OCI-LY7 (cell line): ENCODE data around the gene ATP6V1D. TPM values are rescaled to one million over a fixed set of nuclear protein-coding genes. Genes with fewer than 3 reads are reported as not detected.

Experiments used
- BruUV-seq: library from RNA; stranded (reverse); fragments of 400-500 nt; replicated peaks from 2 replicates; lab custom pipeline; 2021; lab: Mats Ljungman, UMichigan
- CTCF ChIA-PET: fragments of 300-600 bp; sonication (Branson Sonifier 250); formaldehyde crosslinking; loops from one replicate; lab custom pipeline; 2022; ENCODE audit warnings: antibody characterized with exemption; ENCODE audit not compliant: unreplicated experiment; lab: Charles Lee
- POLR2A ChIA-PET: fragments of 300-600 bp; sonication (Branson Sonifier 250); formaldehyde crosslinking; loops from one replicate; lab custom pipeline; 2022; ENCODE audit warnings: antibody characterized with exemption; lab: Charles Lee
- DNase-seq: peaks from one replicate; pipeline ENCODE4 v3.0.0-alpha.2; 2015; ENCODE audit warnings: low spot score
- H2AFZ ChIP-seq: fragments of 200-600 bp; sonication (generic), shearing (Covaris generic); 2 replicates; pipeline ENCODE4 v1.6.1; 2014; ENCODE audit warnings: mild to moderate bottlenecking, antibody characterized with exemption, low read length, moderate library complexity
- H3K27ac ChIP-seq: fragments of 200-600 bp; sonication (generic); 2 replicates; pipeline ENCODE4 v1.5.1; 2014; ENCODE audit warnings: mixed run types, low read depth, mild to moderate bottlenecking, moderate library complexity, low read length, inconsistent platforms; ENCODE audit not compliant: poor library complexity, severe bottlenecking
- H3K36me3 ChIP-seq: fragments of 200-600 bp; sonication (generic); 2 replicates; pipeline ENCODE4 v1.6.1; 2014; ENCODE audit warnings: mild to moderate bottlenecking, antibody characterized with exemption, low read length, moderate library complexity, mixed read lengths; ENCODE audit not compliant: insufficient read depth
- H3K4me1 ChIP-seq: fragments of 200-600 bp; sonication (generic); 2 replicates; pipeline ENCODE4 v1.5.1; 2014; ENCODE audit warnings: mild to moderate bottlenecking, low read length; ENCODE audit not compliant: insufficient read depth, poor library complexity, severe bottlenecking
- H3K4me2 ChIP-seq: fragments of 200-600 bp; sonication (generic); 2 replicates; pipeline ENCODE4 v1.6.1; 2014; ENCODE audit warnings: mild to moderate bottlenecking, low read length
- H3K4me3 ChIP-seq: fragments of 200-600 bp; sonication (generic); 2 replicates; pipeline ENCODE4 v1.5.1; 2014; ENCODE audit warnings: mild to moderate bottlenecking, low read depth, low read length; ENCODE audit not compliant: poor library complexity, severe bottlenecking
- H3K79me2 ChIP-seq: fragments of 200-600 bp; sonication (generic); 2 replicates; pipeline ENCODE4 v1.6.1; 2016; ENCODE audit warnings: low read depth, mild to moderate bottlenecking, low read length, moderate library complexity, mixed read lengths; ENCODE audit not compliant: insufficient read depth
- H3K9me2 ChIP-seq: fragments of 200-600 bp; sonication (generic); 2 replicates; pipeline ENCODE4 v1.6.1; 2016; ENCODE audit warnings: mild to moderate bottlenecking, low read length, mixed read lengths; ENCODE audit not compliant: insufficient read depth
- H3K9me3 ChIP-seq: fragments of 200-600 bp; sonication (generic); 2 replicates; pipeline ENCODE4 v1.6.1; 2014; ENCODE audit warnings: mild to moderate bottlenecking, mixed run types, low read length, mixed read lengths
- H4K20me1 ChIP-seq: fragments of 200-600 bp; sonication (generic); 2 replicates; pipeline ENCODE4 v1.6.1; 2014; ENCODE audit warnings: mild to moderate bottlenecking, antibody characterized with exemption, low read length, moderate library complexity, mixed read lengths; ENCODE audit not compliant: insufficient read depth
- CTCF ChIP-seq: fragments of 200-600 bp; sonication (generic); conservative IDR thresholded peaks from 2 replicates; pipeline ENCODE4 v1.5.1; 2014; ENCODE audit warnings: mild to moderate bottlenecking, antibody characterized with exemption, low read length, moderate library complexity, mixed read lengths
- EZH2phosphoT487 ChIP-seq: fragments of 200-600 bp; sonication (generic); IDR thresholded peaks from 2 replicates; pipeline ENCODE4 v1.6.1; 2018; ENCODE audit warnings: low read depth, borderline replicate concordance, mild to moderate bottlenecking, mixed run types, antibody characterized with exemption, low read length, moderate library complexity, mixed read lengths
- intact Hi-C: fragments of 100-400 bp; cut with micrococcal nuclease; formaldehyde crosslinking; loops from one replicate; pipeline ENCODE4 v1.10.0; 2022; ENCODE audit not compliant: unreplicated experiment
- total RNA-seq, 2 experiments: library from RNA; depleted of rRNA in 1 of 2; stranded (reverse); fragments of >200 nt in 1 of 2; shearing (Covaris generic) in 1 of 2; gene quantifications; 2 replicates each; pipeline ENCODE4 v1.2.3, GENCODE V29; 2014 to 2022

The ATP6V1D gene
- total RNA-seq, 2 experiments from 2014 or later = 33.5 to 39.0 TPM

GRCh38 chr14:67389811-67390534 is 30.4 kb upstream of the ATP6V1D start:
- no peak overlapping the region for H2AFZ ChIP-seq
- ChIA-PET POLR2A (interaction anchor here (0.7 kb wide), 1 partner anchor 10 kb away, joined by 3 read pairs; no protein-coding TSS in a partner anchor), CTCF (interaction anchor here (0.6 kb wide), 1 partner anchor 1649 kb away, joined by 3 read pairs; no protein-coding TSS in a partner anchor)
- H3K36me3 ChIP-seq = peaks cover 34% of the 10 kb centered on the region
- DNase-seq = no peak
- no peak overlapping the region for H3K4me2 ChIP-seq
- intact Hi-C loops = no loop called here
- no peaks in the 10 kb centered on the region for H3K4me1 ChIP-seq
- no peak for TF ChIP-seq EZH2phosphoT487
- TF ChIP-seq CTCF = no peak
- H3K4me3 ChIP-seq = no peak overlapping the region
- H3K9me2 ChIP-seq = no peaks in the 10 kb centered on the region
- H4K20me1 ChIP-seq = no peaks in the 10 kb centered on the region
- no TSS peak for BruUV-seq
- no peak overlapping the region for H3K27ac ChIP-seq
- H3K79me2 ChIP-seq = no peaks in the 10 kb centered on the region
- no peaks in the 10 kb centered on the region for H3K9me3 ChIP-seq

- no peak overlapping the region for H2AFZ ChIP-seq
- H3K79me2 ChIP-seq = no peaks in the 10 kb centered on the region
- peaks cover 41% of the 10 kb centered on the region for H3K36me3 ChIP-seq
- 0 out of 2 replicates have a peak, but pooled peaks cover 3% of the 10 kb centered on the region for H4K20me1 ChIP-seq
- no peaks in the 10 kb centered on the region for H3K9me2 ChIP-seq
- no peak overlapping the region for H3K27ac ChIP-seq
- H3K4me3 ChIP-seq = no peak overlapping the region
- no peaks in the 10 kb centered on the region for H3K4me1 ChIP-seq
- intact Hi-C loops = no loop called here
- no peaks in the 10 kb centered on the region for H3K9me3 ChIP-seq
- POLR2A ChIA-PET = no interaction called here
- DNase-seq = no peak
- no TSS peak for BruUV-seq
- TF ChIP-seq CTCF (no peak), EZH2phosphoT487 (no peak)
- CTCF ChIA-PET = interaction anchor here (0.6 kb wide), 1 partner anchor 1650 kb away, joined by 3 read pairs; no protein-coding TSS in a partner anchor
- no peak overlapping the region for H3K4me2 ChIP-seq
These were observed 29.7 kb upstream of the ATP6V1D start for GRCh38 chr14:67389275-67389674.

- Histone ChIP-seq H3K4me2 (no peak overlapping the region), H3K36me3 (peaks cover 62% of the 10 kb centered on the region), H4K20me1 (0 out of 2 replicates have a peak, but pooled peaks cover 3% of the 10 kb centered on the region), H3K4me3 (no peak overlapping the region), H3K4me1 (no peaks in the 10 kb centered on the region), H3K9me3 (no peaks in the 10 kb centered on the region), H3K79me2 (no peaks in the 10 kb centered on the region), H3K27ac (no peak overlapping the region), H2AFZ (no peak overlapping the region), H3K9me2 (no peaks in the 10 kb centered on the region)
- ChIA-PET CTCF (no interaction called here), POLR2A (interaction anchor here (1.2 kb wide), 1 partner anchor 27 kb away, joined by 3 read pairs; the partner anchor contains the start of gene ATP6V1D)
- BruUV-seq = no TSS peak
- TF ChIP-seq CTCF (no peak), EZH2phosphoT487 (no peak)
- DNase-seq = no peak
- intact Hi-C loops = no loop called here
These were observed 27.6 kb upstream of the ATP6V1D start for GRCh38 chr14:67387195-67387594.
